Measurements from ENCODE around the gene P2RY6.

Gene P2RY6

DNA sequence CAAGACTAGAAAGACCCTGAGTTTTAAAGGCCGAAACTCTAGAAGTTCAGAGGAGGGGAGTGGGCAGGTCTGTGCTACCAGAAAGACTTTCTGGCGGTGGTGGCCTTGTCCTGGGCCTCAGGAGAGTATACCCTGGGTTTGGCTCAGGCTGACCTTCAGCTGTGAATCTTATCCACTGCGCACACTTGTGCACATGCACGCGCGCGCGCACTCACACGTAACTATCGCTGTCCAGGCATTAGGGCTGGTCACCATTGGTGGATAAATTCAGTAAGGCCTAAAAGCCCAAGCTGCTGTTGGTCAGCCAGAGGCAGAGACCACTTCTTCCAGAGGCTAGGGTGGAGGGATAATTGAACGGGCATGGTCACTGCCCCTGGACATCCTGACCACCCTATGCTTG is 61.0 kb downstream of the P2RY6 start:
- Mint-ChIP-seq H3K27ac (no peak overlapping the region), H3K4me1 (ENCODE audit: low read depth) (no peaks in the 10 kb centered on the region), H3K27me3 (peaks cover 2% of the 10 kb centered on the region), H3K36me3 (no peaks in the 10 kb centered on the region), H3K4me3 (no peak overlapping the region), H3K9me3 (ENCODE audit: low read depth) (no peaks in the 10 kb centered on the region)

- H3K27me3 Mint-ChIP-seq: peaks cover 2% of the 10 kb centered on the region
- H3K4me3 Mint-ChIP-seq: no peak overlapping the region
- H3K4me1 Mint-ChIP-seq (ENCODE audit: low read depth): no peaks in the 10 kb centered on the region
- no peak overlapping the region for H3K27ac Mint-ChIP-seq
- H3K9me3 Mint-ChIP-seq (ENCODE audit: low read depth): no peaks in the 10 kb centered on the region
- H3K36me3 Mint-ChIP-seq: no peaks in the 10 kb centered on the region
Observed at GRCh38 chr11:73333640-73334383, 61.7 kb downstream of the P2RY6 start.

GRCh38 chr11:73334384-73335203 is 62.5 kb downstream of the P2RY6 start:
- Mint-ChIP-seq H3K27ac (no peak overlapping the region), H3K9me3 (ENCODE audit: low read depth) (no peaks in the 10 kb centered on the region), H3K4me1 (ENCODE audit: low read depth) (no peaks in the 10 kb centered on the region), H3K27me3 (peaks cover 2% of the 10 kb centered on the region), H3K4me3 (no peak overlapping the region), H3K36me3 (no peaks in the 10 kb centered on the region)

DNA sequence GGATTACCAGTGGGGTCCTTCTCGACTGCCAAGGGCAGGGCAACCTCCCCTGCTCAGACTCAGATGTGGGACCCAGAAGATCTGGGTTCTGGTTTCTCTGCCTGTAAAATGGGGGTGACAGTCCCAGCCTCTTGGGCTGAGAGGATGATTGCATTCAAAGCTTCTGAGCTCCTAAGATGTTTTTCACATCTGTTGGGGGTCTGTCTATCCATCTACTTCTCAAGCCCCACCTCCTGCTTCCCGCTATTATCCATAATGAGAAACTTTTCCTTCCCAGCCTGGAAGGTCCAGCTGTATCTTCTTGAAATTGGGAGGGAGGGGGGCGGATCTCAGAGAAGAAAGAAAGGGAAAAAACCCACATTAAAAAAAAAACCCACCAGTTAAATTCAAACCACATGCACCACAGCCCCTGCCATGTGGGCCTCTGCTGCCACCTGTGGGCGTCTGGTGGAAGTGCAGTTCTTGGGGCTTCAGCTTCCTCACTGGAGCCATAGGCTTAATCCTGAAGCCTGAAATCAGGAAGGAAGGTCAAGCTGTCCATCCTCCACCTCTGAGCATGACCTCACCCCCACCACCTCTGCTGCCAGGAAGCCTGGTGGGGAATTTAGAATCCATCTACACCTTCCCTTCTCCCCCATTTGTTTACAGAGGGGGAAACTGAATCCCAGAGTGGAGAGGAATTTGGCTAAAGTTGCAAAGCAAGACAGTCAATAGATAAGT is 63.2 kb downstream of the P2RY6 start:
- Mint-ChIP-seq H3K4me1 (ENCODE audit: low read depth) (no peaks in the 10 kb centered on the region), H3K9me3 (ENCODE audit: low read depth) (no peaks in the 10 kb centered on the region), H3K27me3 (peaks cover 2% of the 10 kb centered on the region), H3K27ac (no peak overlapping the region), H3K4me3 (no peak overlapping the region), H3K36me3 (no peaks in the 10 kb centered on the region)

GRCh38 chr11:73337846-73338245 is 65.7 kb downstream of the P2RY6 start:
- Mint-ChIP-seq H3K27me3 (peaks cover 2% of the 10 kb centered on the region), H3K36me3 (no peaks in the 10 kb centered on the region), H3K9me3 (ENCODE audit: low read depth) (no peaks in the 10 kb centered on the region), H3K4me3 (no peak overlapping the region), H3K4me1 (ENCODE audit: low read depth) (no peaks in the 10 kb centered on the region), H3K27ac (no peak overlapping the region)

DNA sequence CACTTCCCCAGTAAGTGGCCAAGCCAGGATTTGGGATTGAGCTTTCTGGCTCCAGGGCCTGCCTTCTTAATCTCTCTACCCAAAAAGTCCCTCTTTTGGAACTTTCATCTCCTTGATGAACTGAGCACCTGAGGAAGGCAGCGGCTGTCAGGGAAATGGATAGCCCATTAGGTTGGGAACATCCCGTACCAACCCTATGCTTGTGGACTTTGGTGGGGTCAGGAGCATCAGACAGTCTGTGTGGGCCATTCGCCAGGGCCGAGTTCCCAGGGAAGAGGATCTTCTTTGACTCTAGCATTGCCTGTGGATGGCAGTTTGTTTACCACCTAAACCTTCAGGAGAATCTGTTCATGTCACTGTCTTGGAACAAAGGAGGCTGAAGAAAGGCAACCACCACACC is 66.1 kb downstream of the P2RY6 start:
- Mint-ChIP-seq H3K27me3 (peaks cover 2% of the 10 kb centered on the region), H3K27ac (no peak overlapping the region), H3K4me1 (ENCODE audit: low read depth) (no peaks in the 10 kb centered on the region), H3K4me3 (no peak overlapping the region), H3K9me3 (ENCODE audit: low read depth) (no peaks in the 10 kb centered on the region), H3K36me3 (no peaks in the 10 kb centered on the region)

DNA sequence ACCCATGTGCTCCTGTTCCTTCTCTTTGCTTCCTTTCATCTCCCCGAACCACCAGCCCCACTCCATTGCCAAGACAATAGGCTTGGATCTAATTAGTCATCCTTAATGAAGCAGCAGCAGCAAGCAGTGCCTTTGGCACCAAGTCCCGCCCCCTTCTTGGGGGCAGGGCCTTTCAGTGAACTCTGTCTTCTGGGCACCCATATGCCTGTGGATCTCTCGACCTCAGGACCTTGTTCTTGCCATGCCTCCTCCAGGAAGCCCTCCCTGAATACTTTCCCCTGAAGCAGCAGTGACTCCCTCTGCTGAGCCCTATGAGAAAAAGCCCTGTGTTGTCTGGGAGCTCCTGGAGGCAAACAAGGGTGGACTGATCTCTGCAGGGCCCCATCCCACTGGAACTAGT is 68.0 kb downstream of the P2RY6 start:
- no peaks in the 10 kb centered on the region for H3K36me3 Mint-ChIP-seq
- peaks cover 2% of the 10 kb centered on the region for H3K27me3 Mint-ChIP-seq
- H3K4me3 Mint-ChIP-seq: no peak overlapping the region
- H3K27ac Mint-ChIP-seq: no peak overlapping the region
- no peaks in the 10 kb centered on the region for H3K4me1 Mint-ChIP-seq (ENCODE audit: low read depth)
- no peaks in the 10 kb centered on the region for H3K9me3 Mint-ChIP-seq (ENCODE audit: low read depth)

GRCh38 chr11:73342633-73343032 is 70.5 kb downstream of the P2RY6 start:
- Mint-ChIP-seq H3K27ac (no peak overlapping the region), H3K4me1 (ENCODE audit: low read depth) (no peaks in the 10 kb centered on the region), H3K9me3 (ENCODE audit: low read depth) (no peaks in the 10 kb centered on the region), H3K36me3 (no peaks in the 10 kb centered on the region), H3K27me3 (peaks cover 1% of the 10 kb centered on the region), H3K4me3 (no peak overlapping the region)

DNA sequence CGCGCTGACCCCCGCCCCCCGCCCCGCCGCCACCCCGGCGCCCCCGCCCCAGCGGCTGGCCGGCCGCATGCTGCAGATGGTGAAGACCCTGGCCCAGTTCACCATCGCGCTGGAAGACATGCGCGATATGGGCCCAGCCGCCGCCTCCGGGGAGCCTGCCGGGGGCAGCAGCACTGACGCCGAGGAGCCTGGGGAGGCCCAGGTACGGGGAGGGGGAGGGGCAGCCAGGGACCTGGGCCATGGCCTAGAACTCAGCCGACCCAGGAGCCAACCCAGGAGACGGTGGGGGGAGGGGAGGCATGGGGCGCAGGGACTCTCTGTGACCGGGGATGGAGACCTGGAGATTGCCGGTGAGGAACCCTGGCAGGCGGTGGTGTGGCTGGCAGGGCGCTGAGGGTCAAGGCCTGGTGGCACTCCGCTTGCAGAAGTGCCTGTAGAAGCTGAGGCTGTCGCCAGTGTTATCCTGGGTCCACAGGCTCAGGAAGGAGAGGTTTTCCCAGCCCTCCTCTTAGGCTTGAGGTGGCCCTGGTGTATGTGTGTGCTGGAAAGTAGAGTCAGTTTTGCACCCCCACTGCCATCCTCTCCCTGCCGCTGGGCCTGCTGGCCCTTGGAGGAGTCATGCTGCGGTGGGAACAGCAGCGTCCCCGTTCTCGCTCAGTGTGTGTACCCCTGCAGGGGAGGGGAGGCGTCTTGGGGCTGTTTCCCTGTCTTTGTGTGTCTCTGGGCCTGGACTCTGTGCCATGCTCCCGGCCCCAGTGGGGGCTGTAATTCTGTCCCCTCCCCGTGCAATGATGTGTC is 71.1 kb downstream of the P2RY6 start:
- no peaks in the 10 kb centered on the region for H3K4me1 Mint-ChIP-seq (ENCODE audit: low read depth)
- no peaks in the 10 kb centered on the region for H3K27me3 Mint-ChIP-seq
- no peaks in the 10 kb centered on the region for H3K9me3 Mint-ChIP-seq (ENCODE audit: low read depth)
- no peak overlapping the region for H3K4me3 Mint-ChIP-seq
- H3K27ac Mint-ChIP-seq: no peak overlapping the region
- no peaks in the 10 kb centered on the region for H3K36me3 Mint-ChIP-seq

- H3K27ac Mint-ChIP-seq: no peak overlapping the region
Observed at GRCh38 chr11:73344191-73344607, 72.1 kb downstream of the P2RY6 start.

GRCh38 chr11:73345481-73346160 is 73.5 kb downstream of the P2RY6 start:
- Mint-ChIP-seq H3K27ac (no peak overlapping the region), H3K4me1 (ENCODE audit: low read depth) (no peaks in the 10 kb centered on the region), H3K27me3 (no peaks in the 10 kb centered on the region)

More at GRCh38 chr11:73344191-73344607, 72.1 kb downstream of the P2RY6 start:
- H3K27me3 Mint-ChIP-seq: no peaks in the 10 kb centered on the region
- H3K36me3 Mint-ChIP-seq: no peaks in the 10 kb centered on the region
- no peaks in the 10 kb centered on the region for H3K4me1 Mint-ChIP-seq (ENCODE audit: low read depth)
- no peak overlapping the region for H3K4me3 Mint-ChIP-seq
- no peaks in the 10 kb centered on the region for H3K9me3 Mint-ChIP-seq (ENCODE audit: low read depth)

GRCh38 chr11:73346186-73346935 is 74.2 kb downstream of the P2RY6 start:
- no peak overlapping the region for H3K4me3 Mint-ChIP-seq

More at GRCh38 chr11:73345481-73346160, 73.5 kb downstream of the P2RY6 start:
- Mint-ChIP-seq H3K9me3 (ENCODE audit: low read depth) (no peaks in the 10 kb centered on the region), H3K36me3 (no peaks in the 10 kb centered on the region), H3K4me3 (no peak overlapping the region)

GRCh38 chr11:73347067-73347466 is 74.9 kb downstream of the P2RY6 start:
- Mint-ChIP-seq H3K27ac (no peak overlapping the region), H3K9me3 (ENCODE audit: low read depth) (no peaks in the 10 kb centered on the region), H3K4me3 (no peak overlapping the region), H3K4me1 (ENCODE audit: low read depth) (peaks cover 3% of the 10 kb centered on the region), H3K27me3 (no peaks in the 10 kb centered on the region), H3K36me3 (no peaks in the 10 kb centered on the region)

More at GRCh38 chr11:73346186-73346935, 74.2 kb downstream of the P2RY6 start:
- Mint-ChIP-seq H3K27ac (no peak overlapping the region), H3K36me3 (no peaks in the 10 kb centered on the region), H3K4me1 (ENCODE audit: low read depth) (peaks cover 2% of the 10 kb centered on the region), H3K9me3 (ENCODE audit: low read depth) (no peaks in the 10 kb centered on the region), H3K27me3 (no peaks in the 10 kb centered on the region)
